Nephron progenitor cell (in vitro differentiated cells): ENCODE results near the gene CAPSL.

Experiments
- DNase-seq: peaks from one replicate; pipeline ENCODE4 v3.0.0; 2021
- H3K27ac Mint-ChIP-seq: 2 replicates; pipeline ENCODE4 v1.8.0; 2021; ENCODE audit warnings: mild to moderate bottlenecking, moderate library complexity, mixed read lengths
- H3K27me3 Mint-ChIP-seq: 2 replicates; pipeline ENCODE4 v1.8.0; 2021; ENCODE audit warnings: mild to moderate bottlenecking, low read depth, mixed read lengths; ENCODE audit not compliant: poor library complexity
- H3K36me3 Mint-ChIP-seq: 2 replicates; pipeline ENCODE4 v1.8.0; 2021; ENCODE audit warnings: low read depth, mixed read lengths
- H3K4me1 Mint-ChIP-seq: 2 replicates; pipeline ENCODE4 v1.8.0; 2021; ENCODE audit warnings: mixed read lengths
- H3K4me3 Mint-ChIP-seq: 2 replicates; pipeline ENCODE4 v1.8.0; 2021; ENCODE audit warnings: mild to moderate bottlenecking, moderate library complexity, mixed read lengths
- H3K9me3 Mint-ChIP-seq: 2 replicates; pipeline ENCODE4 v1.8.0; 2021; ENCODE audit warnings: mild to moderate bottlenecking, moderate library complexity, mixed read lengths
- CTCF ChIP-seq: fragments of 200-600 bp; sonication (generic); IDR thresholded peaks from 2 replicates; pipeline ENCODE4 v1.5.0; 2021; ENCODE audit warnings: antibody characterized with exemption

CAPSL gene

GRCh38 chr5:35971186-35971877, 32.9 kb upstream of the CAPSL start:
- Mint-ChIP-seq H3K36me3 (no peaks in the 10 kb centered on the region), H3K9me3 (peaks cover 25% of the 10 kb centered on the region)
- no peak for DNase-seq

GRCh38 chr5:35963381-35963843, 25.0 kb upstream of the CAPSL start:
- Mint-ChIP-seq H3K27ac (no peak overlapping the region), H3K36me3 (no peaks in the 10 kb centered on the region), H3K27me3 (peaks cover 20% of the 10 kb centered on the region), H3K4me3 (no peak overlapping the region), H3K4me1 (no peaks in the 10 kb centered on the region), H3K9me3 (peaks cover 41% of the 10 kb centered on the region)
- TF ChIP-seq CTCF, result peak; percentile 34
- DNase-seq, result peak; percentile 17

More at GRCh38 chr5:35971186-35971877, 32.9 kb upstream of the CAPSL start:
- Mint-ChIP-seq H3K27ac (no peak overlapping the region), H3K27me3 (peaks cover 12% of the 10 kb centered on the region), H3K4me3 (no peak overlapping the region), H3K4me1 (peaks cover 11% of the 10 kb centered on the region)
- no peak for TF ChIP-seq CTCF

GRCh38 chr5:35960328-35960727, 21.9 kb upstream of the CAPSL start:
- Mint-ChIP-seq H3K4me1 (no peaks in the 10 kb centered on the region), H3K4me3 (no peak overlapping the region), H3K9me3 (peaks cover 41% of the 10 kb centered on the region), H3K27ac (no peak overlapping the region), H3K27me3 (peaks cover 16% of the 10 kb centered on the region), H3K36me3 (no peaks in the 10 kb centered on the region)
- TF ChIP-seq CTCF, result no peak
- DNase-seq, result no peak

GRCh38 chr5:35956429-35956828, 18.0 kb upstream of the CAPSL start:
- Mint-ChIP-seq H3K4me3 (no peak overlapping the region), H3K27ac (no peak overlapping the region), H3K4me1 (no peaks in the 10 kb centered on the region), H3K27me3 (peaks cover 32% of the 10 kb centered on the region), H3K36me3 (no peaks in the 10 kb centered on the region), H3K9me3 (peaks cover 18% of the 10 kb centered on the region)
- TF ChIP-seq CTCF, result no peak
- DNase-seq, result no peak

- DNase-seq, result peak; percentile 3
- no peak overlapping the region for H3K27ac Mint-ChIP-seq
- peaks cover 25% of the 10 kb centered on the region for H3K27me3 Mint-ChIP-seq
- no peak for TF ChIP-seq CTCF
- H3K36me3 Mint-ChIP-seq, result no peaks in the 10 kb centered on the region
- H3K4me1 Mint-ChIP-seq, result no peaks in the 10 kb centered on the region
- no peaks in the 10 kb centered on the region for H3K9me3 Mint-ChIP-seq
- H3K4me3 Mint-ChIP-seq, result no peak overlapping the region
Measured at GRCh38 chr5:35954175-35954574, 15.8 kb upstream of the CAPSL start.

GRCh38 chr5:35947085-35947484, 8.7 kb upstream of the CAPSL start:
- no peaks in the 10 kb centered on the region for H3K4me1 Mint-ChIP-seq
- no peak for DNase-seq
- H3K27ac Mint-ChIP-seq, result no peak overlapping the region
- no peaks in the 10 kb centered on the region for H3K36me3 Mint-ChIP-seq
- H3K4me3 Mint-ChIP-seq, result no peak overlapping the region
- H3K27me3 Mint-ChIP-seq, result peaks cover 23% of the 10 kb centered on the region
- no peaks in the 10 kb centered on the region for H3K9me3 Mint-ChIP-seq
- no peak for TF ChIP-seq CTCF
